22Rv1 (cell line): Measurements from ENCODE around the gene WNT2B.

Experiments
- H3K27ac ChIP-seq: fragments of 450-650 bp; 2 replicates; pipeline ENCODE4 v1.5.1; 2017
- CTCF ChIP-seq: fragments of 450-650 bp; IDR thresholded peaks from 2 replicates; pipeline ENCODE4 v1.5.1; 2017; ENCODE audit warnings: mild to moderate bottlenecking
- ZFX ChIP-seq: fragments of 450-650 bp; IDR thresholded peaks from 2 replicates; pipeline ENCODE4 v1.6.1; 2017; ENCODE audit warnings: antibody characterized with exemption, borderline replicate concordance

The WNT2B gene

GRCh38 chr1:112540226-112540794, 31.5 kb downstream of the WNT2B start:
- H3K27ac ChIP-seq, result no peak overlapping the region

GRCh38 chr1:112541299-112541698, 32.5 kb downstream of the WNT2B start:
- TF ChIP-seq ZFX (no peak), CTCF (no peak)
- H3K27ac ChIP-seq, result no peak overlapping the region

More at GRCh38 chr1:112540226-112540794, 31.5 kb downstream of the WNT2B start:
- TF ChIP-seq CTCF (no peak), ZFX (no peak)

GRCh38 chr1:112542206-112542973, 33.6 kb downstream of the WNT2B start:
- TF ChIP-seq CTCF (no peak), ZFX (no peak)
- H3K27ac ChIP-seq, result no peak overlapping the region

GRCh38 chr1:112544011-112544688, 35.4 kb downstream of the WNT2B start:
- H3K27ac ChIP-seq, result no peak overlapping the region
- TF ChIP-seq CTCF, result no peak
- TF ChIP-seq ZFX, result no peak

GRCh38 chr1:112544751-112545150, 36.0 kb downstream of the WNT2B start:
- TF ChIP-seq CTCF (no peak), ZFX (no peak)
- H3K27ac ChIP-seq, result no peak overlapping the region

GRCh38 chr1:112546076-112546475, 37.3 kb downstream of the WNT2B start:
- TF ChIP-seq CTCF, result no peak
- no peak for TF ChIP-seq ZFX
- no peak overlapping the region for H3K27ac ChIP-seq

- no peak for TF ChIP-seq ZFX
- no peak for TF ChIP-seq CTCF
- H3K27ac ChIP-seq, result peak overlapping the region; percentile 37; the same call in 1 of the 2 replicates
These were observed 39.8 kb downstream of the WNT2B start for GRCh38 chr1:112548547-112548946.
